DMS79 (cell line): ENCODE results near the gene MESD.
A peak's percentile ranks its signal among the peaks of the same experiment; 100 is the strongest.

Experiments used
- DNase-seq: peaks from one replicate; lab custom pipeline; 2025; lab: John Stamatoyannopoulos, UW

MESD gene

DNA sequence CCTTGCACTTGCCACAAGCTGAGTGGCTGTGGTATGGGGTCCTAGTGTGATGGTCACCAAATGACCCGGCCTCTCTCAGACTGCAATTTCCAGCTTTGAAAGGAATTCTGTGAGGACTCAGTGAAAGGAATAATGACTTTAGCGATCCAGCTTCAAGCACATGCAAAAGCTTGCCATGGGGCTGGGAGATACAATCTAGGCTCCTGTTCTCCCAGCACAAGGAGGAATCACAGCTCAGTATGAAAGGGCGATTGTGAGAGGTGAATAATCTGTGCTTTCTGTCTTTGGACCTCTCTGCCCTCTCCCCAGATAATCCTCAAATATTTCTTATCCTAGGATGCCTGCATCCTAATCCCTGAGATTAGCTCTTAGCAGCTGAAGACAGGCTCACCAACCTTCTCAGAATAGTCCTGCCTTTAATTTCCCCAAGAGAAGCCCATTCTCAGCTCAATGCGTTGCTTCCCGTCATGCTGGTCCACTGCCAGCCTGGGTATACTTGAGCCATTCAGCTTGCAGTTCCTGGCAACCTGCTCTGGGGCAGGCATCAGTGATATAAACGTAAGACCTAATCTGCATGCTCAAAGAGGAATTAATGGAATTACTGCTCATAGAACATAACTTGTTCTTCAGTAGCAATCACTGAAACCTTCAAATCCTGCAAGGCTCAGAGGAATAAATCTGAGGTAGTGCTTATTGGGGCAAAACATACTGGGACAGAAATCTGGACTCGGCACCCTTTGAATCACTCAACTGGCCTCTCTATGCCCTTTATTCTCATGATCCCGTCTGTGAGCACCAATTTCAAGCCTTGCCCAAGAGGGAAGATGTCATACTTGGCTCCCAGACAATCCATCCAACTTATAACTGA lies 26.2 kb upstream of the MESD start:
- DNase-seq: no peak

- no peak for DNase-seq
Observed at GRCh38 chr15:81014446-81015093, 25.0 kb upstream of the MESD start.

DNA sequence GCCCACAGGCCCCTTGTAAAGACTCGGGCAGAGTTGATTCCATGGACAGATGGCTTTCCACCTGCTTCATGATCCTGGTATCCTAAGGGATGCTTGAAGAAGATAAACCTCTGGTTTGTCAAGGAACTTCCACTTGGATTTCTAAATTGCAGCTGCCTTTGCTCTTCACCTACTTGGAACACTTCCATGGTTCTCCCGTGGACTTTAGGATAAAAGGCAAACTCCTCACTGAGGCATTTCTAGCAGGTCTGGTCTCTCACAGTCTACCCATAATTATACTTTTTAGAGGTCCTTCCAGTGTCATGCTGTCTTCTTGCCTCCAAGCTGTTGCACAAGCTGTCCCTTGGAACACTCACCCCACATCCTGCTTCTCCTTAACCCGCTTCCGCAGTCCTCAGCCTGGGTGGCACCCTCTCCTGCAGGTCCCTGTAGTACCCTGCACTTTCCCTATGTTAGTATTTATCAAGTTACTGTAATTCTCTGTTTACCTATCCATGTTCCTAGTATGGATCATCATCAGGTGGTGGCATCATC lies 23.8 kb upstream of the MESD start:
- DNase-seq: no peak

DNA sequence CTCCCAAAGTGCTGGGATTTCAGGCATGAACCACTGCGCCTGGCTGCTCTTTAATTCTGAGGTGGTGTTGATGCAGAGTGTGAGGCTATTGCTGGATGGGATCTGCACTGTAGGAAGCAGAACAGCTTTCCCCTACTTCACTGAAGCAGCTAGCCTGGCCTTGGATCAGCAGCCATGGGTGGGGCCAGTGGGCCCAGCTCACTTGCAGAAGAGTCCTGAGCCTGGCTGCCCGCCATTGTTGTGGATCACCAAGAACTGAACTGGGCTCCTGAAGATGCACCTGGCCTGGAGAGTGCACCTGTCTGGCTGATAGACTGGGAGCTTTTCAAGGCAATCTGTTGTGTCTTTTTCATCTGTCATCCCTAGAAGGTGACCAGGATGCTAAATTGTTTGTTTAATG lies 23.0 kb upstream of the MESD start:
- no peak for DNase-seq

GRCh38 chr15:81011593-81011992 lies 22.0 kb upstream of the MESD start:
- DNase-seq: no peak

- DNase-seq: no peak
Observed at GRCh38 chr15:81010086-81010485, 20.5 kb upstream of the MESD start.

- DNase-seq: no peak
Observed at GRCh38 chr15:81008312-81008711, 18.7 kb upstream of the MESD start.

DNA sequence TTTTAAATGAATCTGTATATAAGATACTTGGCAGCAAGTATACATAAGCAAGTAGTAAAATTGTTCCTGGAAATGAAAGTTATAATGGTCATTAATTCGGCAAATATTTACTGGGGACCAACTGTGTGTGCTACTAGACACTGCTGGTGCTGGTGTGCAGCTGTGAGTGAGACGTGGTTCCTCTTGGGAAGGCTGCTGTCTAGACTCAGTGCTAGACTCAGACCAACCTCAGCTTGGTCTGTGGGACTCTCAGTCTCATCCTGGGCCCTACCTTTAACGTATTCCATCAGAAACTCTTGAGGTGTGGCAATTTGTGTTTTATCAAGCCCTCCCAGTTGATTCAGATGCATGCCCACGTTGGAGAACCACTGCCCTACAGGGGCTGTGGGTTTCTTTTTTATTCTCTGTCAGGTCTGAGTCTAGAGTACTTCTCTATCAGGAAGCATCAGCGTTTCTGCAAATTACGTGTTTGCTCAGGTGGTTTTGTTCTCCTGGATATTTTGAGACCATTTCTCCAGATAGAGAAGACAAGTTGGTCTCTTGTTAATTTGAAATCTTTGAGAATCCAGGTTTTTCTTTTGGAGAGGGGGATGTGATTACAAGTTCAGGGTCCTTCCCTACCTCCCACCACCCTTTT lies 17.9 kb upstream of the MESD start:
- DNase-seq: no peak

DNA sequence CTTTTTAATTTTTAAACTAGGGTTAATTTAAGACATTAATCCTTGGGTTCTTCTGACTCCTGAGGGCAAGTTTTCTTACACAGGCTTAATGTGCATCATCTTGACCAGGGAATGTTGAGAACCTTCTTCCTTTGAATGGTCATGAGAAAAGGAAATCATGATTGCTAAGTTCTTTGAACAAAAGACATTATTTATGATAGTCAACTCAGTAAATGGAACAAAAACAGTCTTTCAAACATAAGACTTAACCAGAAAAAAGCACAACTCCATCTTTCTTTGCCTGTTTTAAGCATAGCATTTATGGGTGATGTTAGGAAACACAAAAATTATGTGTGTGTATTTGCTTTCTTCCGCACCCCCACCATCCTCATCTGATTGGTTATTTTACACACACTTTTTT lies 16.5 kb upstream of the MESD start:
- no peak for DNase-seq

DNA sequence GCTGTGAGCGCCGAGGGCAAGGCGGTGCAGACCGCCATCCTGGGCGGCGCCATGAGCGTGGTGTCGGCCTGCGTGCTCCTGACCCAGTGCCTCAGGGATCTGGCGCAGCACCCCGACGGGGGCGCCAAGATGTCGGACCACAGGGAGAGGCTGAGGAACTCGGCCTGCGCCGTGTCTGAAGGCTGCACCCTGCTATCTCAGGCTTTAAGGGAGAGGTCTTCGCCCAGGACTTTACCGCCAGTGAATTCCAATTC lies 13.4 kb upstream of the MESD start:
- DNase-seq: no peak

DNA sequence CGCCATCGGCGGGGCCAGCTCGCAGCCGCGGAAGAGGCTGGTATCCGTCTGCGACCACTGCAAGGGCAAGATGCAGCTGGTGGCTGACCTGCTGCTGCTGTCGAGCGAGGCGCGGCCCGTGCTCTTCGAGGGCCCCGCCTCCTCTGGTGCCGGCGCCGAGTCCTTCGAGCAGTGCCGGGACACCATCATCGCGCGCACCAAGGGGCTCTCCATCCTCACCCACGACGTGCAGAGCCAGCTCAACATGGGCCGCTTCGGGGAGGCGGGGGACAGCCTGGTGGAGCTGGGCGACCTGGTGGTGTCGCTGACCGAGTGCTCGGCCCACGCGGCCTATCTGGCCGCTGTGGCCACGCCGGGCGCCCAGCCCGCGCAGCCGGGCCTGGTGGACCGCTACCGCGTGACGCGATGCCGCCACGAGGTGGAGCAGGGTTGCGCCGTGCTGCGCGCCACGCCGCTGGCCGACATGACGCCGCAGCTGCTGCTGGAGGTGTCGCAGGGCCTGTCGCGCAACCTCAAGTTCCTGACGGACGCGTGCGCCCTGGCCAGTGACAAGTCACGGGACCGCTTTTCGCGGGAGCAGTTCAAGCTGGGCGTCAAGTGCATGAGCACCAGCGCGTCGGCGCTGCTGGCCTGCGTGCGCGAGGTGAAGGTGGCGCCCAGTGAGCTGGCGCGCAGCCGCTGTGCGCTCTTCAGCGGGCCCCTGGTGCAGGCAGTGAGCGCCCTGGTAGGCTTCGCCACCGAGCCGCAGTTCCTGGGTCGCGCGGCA lies 12.9 kb upstream of the MESD start:
- no peak for DNase-seq

DNA sequence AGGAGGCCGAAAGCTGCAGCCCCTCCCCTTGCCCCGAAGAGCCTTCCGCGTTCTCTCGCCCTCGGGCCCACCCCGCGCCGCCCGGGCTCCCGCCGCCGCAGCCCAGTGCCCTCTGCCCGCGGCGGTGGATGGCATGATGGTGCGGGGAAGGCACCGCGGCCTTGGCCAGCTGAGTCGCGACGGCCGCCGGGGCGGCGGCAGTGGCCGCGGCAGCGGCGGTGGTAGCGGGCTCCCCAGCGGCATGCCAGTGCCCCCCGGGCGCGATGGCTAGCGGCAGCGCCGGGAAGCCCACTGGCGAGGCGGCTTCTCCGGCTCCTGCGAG lies 12.4 kb upstream of the MESD start:
- DNase-seq: no peak

GRCh38 chr15:81001152-81002008 lies 11.8 kb upstream of the MESD start:
- DNase-seq: no peak

DNA sequence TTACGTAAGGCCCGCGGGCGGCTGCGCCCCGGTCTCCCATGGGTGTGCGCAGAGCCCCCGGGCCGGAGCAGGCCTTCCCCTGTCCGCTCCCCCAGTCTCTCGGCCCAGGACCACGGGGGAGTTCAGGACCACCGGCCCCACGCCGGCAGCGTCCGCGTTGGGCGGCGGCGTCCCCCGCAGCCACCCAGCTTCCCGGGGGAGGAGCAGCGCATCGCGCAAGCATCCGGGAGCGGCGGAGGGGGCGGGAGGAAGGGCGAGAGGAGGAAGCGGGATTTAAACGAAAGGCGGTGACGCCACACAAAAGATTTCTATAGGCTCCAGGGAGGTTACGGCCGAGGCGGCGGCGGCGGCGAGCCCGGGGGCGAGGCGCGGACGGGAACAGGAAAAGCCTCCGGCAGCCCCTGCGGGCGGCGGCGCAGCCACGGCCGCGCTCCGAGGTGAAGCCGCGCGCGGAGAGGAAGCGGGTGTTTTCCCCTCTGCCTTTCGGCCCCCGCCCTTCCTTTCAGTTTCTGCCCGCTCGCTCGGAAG lies 11.1 kb upstream of the MESD start, which contains the start of gene TLNRD1:
TSS of gene TLNRD1 (plus strand) at position 300 of the 528 bp plus-strand sequence. CDS start 1,349 bp downstream, outside the sequence.
- peak; percentile 34 for DNase-seq

DNA sequence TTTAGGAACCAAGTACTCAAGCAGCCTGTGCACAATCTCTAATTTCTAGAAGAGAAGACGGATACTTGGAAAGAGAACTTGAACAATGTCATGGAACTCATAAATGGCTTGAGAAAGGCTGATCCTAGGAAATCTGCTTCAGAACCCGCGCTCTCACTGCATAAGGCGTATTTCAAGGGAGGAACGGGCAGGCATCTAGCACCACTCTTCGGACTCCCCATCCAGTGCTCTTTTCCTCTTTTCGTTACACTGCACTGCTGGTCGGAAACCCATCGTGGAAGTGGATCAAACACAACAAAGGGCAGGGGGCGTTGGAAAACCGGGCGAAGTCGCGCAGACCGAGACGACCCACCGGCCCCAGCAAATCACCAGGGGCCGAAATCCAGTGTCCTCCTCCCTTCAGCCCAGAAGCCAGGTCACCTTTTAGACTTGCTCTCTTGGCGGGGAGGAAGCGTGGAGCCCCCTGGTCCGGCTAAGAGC lies 10.6 kb upstream of the MESD start:
- no peak for DNase-seq

- DNase-seq: no peak
Observed at GRCh38 chr15:80999623-81000036, 10.0 kb upstream of the MESD start.

DNA sequence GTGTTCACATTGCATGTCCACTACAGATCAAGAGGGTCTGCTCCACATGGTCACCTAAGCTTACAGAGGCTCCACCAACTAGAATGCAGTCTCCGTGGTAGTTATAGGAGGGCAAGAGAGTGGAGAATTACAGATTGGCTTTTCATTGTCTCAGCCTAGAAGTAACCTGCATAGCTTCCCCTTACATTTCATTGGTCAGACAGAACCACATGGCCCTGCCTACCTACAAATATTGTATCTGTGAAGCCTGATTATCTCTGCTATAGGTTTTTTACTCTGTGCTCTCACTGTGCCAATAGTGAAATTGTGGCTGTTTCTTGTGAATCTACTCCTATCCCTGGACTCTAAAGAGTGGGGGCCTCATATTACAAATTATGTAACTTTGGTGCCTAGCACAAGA lies 8.6 kb upstream of the MESD start:
- no peak for DNase-seq

DNA sequence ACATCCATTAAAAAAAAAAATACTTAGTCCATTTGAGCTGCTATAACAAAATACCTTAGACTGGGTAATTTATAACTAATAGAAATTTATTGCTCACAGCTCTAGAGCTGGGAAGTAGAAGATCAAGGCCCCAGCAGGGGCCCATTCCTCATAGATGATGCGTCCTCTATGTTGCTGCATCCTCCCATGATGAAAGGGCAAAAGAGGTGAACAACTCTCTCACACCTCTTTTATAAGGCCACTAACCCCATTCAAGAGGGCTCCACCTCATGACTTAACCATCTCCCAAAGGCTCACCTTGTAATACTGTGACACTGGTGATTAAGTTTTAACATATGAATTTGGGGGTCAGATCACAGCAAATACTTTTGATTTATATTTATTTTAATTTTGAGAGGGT lies 8.1 kb upstream of the MESD start:
- no peak for DNase-seq

GRCh38 chr15:80996247-80996646 lies 6.6 kb upstream of the MESD start:
- no peak for DNase-seq

GRCh38 chr15:80992441-80992840 lies 2.8 kb upstream of the MESD start:
- DNase-seq: no peak

- DNase-seq: no peak
Observed at GRCh38 chr15:80992006-80992405, 2.4 kb upstream of the MESD start.
